SK-N-SH treated with all-trans-retinoic acid at 6 μM for 48 hours (cell line): ENCODE results near the gene PHOSPHO1.

Experiments
- ARNTL ChIP-seq: fragments of 450-650 bp; formaldehyde crosslinking; IDR thresholded peaks from 2 replicates; pipeline ENCODE4 v1.5.0; 2020; ENCODE audit warnings: low read depth, mild to moderate bottlenecking, moderate library complexity, borderline replicate concordance
- BACH2 ChIP-seq: fragments of 250-450 bp; sonication (Bioruptor Pico); IDR thresholded peaks from 2 replicates; pipeline ENCODE4 v1.9.0; 2021; ENCODE audit warnings: mild to moderate bottlenecking, borderline replicate concordance
- CSDC2 ChIP-seq: fragments of 250-450 bp; sonication (Bioruptor Pico); IDR thresholded peaks from 2 replicates; pipeline ENCODE4 v1.5.0; 2020; ENCODE audit warnings: mild to moderate bottlenecking, moderate library complexity
- GLIS3 ChIP-seq: fragments of 250-450 bp; sonication (Bioruptor Pico); IDR thresholded peaks from 2 replicates; pipeline ENCODE4 v1.5.0; 2020; ENCODE audit warnings: mild to moderate bottlenecking, moderate library complexity
- PATZ1 ChIP-seq: fragments of 250-450 bp; sonication (Bioruptor Pico); IDR thresholded peaks from 2 replicates; pipeline ENCODE4 v1.8.0; 2020; ENCODE audit warnings: mild to moderate bottlenecking, moderate library complexity, borderline replicate concordance
- RARB ChIP-seq: fragments of 250-450 bp; sonication (Bioruptor Pico); IDR thresholded peaks from 2 replicates; pipeline ENCODE4 v1.8.0; 2021; ENCODE audit warnings: mild to moderate bottlenecking, moderate library complexity
- SNAI2 ChIP-seq: fragments of 250-450 bp; sonication (Bioruptor Pico); IDR thresholded peaks from 2 replicates; pipeline ENCODE4 v1.5.0; 2020; ENCODE audit warnings: mild to moderate bottlenecking, moderate library complexity
- TCF4 ChIP-seq: fragments of 250-450 bp; sonication (Bioruptor Pico); IDR thresholded peaks from 2 replicates; pipeline ENCODE4 v1.8.0; 2021; ENCODE audit warnings: mild to moderate bottlenecking, moderate library complexity, borderline replicate concordance
- TOX ChIP-seq: fragments of 250-450 bp; sonication (Bioruptor Pico); IDR thresholded peaks from 2 replicates; pipeline ENCODE4 v1.8.0; 2021; ENCODE audit warnings: mild to moderate bottlenecking, moderate library complexity, borderline replicate concordance
- ZC3H10 ChIP-seq: fragments of 250-450 bp; sonication (Bioruptor Pico); IDR thresholded peaks from 2 replicates; pipeline ENCODE4 v1.5.1; 2021; ENCODE audit warnings: mild to moderate bottlenecking, moderate library complexity
- ZFP3 ChIP-seq: fragments of 250-450 bp; sonication (Bioruptor Pico); IDR thresholded peaks from 2 replicates; pipeline ENCODE4 v1.5.0; 2020; ENCODE audit warnings: mild to moderate bottlenecking, moderate library complexity
- ZFP30 ChIP-seq: fragments of 450-650 bp; formaldehyde crosslinking; IDR thresholded peaks from 2 replicates; pipeline ENCODE4 v1.5.0; 2022; ENCODE audit warnings: mild to moderate bottlenecking, moderate library complexity
- ZNF565 ChIP-seq: fragments of 450-650 bp; formaldehyde crosslinking; conservative IDR thresholded peaks from 2 replicates; pipeline ENCODE4 v1.5.0; 2020; ENCODE audit warnings: low read depth, mild to moderate bottlenecking, moderate library complexity

GRCh38 chr17:49190932-49191331, 39.7 kb downstream of the PHOSPHO1 start:
- TF ChIP-seq PATZ1: no peak
- no peak for TF ChIP-seq TCF4 (CRISPR knock-in tag)
- no peak for TF ChIP-seq CSDC2
- no peak for TF ChIP-seq TOX (CRISPR knock-in tag)
- TF ChIP-seq ARNTL (CRISPR knock-in tag): no peak
- no peak for TF ChIP-seq ZNF565 (CRISPR knock-in tag)
- no peak for TF ChIP-seq GLIS3 (CRISPR knock-in tag)
- TF ChIP-seq ZC3H10 (CRISPR knock-in tag): no peak
- no peak for TF ChIP-seq RARB (CRISPR knock-in tag)
- no peak for TF ChIP-seq SNAI2
- TF ChIP-seq ZFP30: no peak
- no peak for TF ChIP-seq ZFP3
- TF ChIP-seq BACH2 (CRISPR knock-in tag): no peak
